Stimulated activated CD4-positive, alpha-beta T cell treated with anti-CD3 and anti-CD28 coated beads, Interleukin-2, amount 100 ng/mL, for 24 hours (primary cell): ENCODE data around the gene OXT.

Source experiments
- DNase-seq, 2 donors: peaks; one replicate each; pipeline ENCODE4 v3.0.0-alpha.2; 2020

OXT gene

GRCh38 chr20:3115190-3116107 is 44.0 kb downstream of the OXT start:
- peak in 1 of 2 donors; percentile 12 for DNase-seq

GRCh38 chr20:3116341-3116740 is 44.9 kb downstream of the OXT start:
- no peak for DNase-seq

DNA sequence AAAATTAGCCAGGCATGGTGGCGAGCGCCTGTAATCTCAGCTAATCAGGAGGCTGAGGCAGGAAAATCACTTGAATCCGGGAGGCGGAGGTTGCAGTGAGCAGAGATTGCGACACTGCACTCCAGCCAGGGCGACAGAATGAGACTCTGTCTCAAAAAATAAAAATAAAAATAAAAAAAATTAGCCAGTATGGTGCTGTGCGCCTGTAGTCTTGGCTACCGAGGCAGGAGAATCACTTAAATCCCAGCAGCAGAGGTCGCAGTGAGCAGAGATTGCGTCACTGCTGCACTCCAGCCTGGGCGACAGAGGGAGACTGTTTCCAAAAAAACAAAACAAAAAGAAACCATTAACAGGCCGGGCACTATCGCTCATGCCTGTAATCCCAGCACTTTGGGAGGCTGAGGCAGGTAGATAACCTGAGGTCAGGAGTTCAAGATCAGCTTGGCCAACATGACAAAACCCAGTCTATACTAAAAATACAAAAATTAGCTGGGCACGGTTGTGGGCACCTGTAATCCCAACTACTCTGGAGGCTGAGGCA is 46.5 kb downstream of the OXT start:
- DNase-seq: peak; percentile 50 to 54

- no peak for DNase-seq
These were observed 47.6 kb downstream of the OXT start for GRCh38 chr20:3119044-3119443.

GRCh38 chr20:3121271-3121911 is 50.0 kb downstream of the OXT start:
- no peak for DNase-seq
